Endothelial cell of umbilical vein (primary cell): ENCODE data around the gene NEK3.

ENCODE experiments used
- EZH2 ChIP-seq: IDR thresholded peaks from 2 replicates; pipeline ENCODE4 v1.6.1; 2012; ENCODE audit warnings: borderline replicate concordance, low read depth, mild to moderate bottlenecking, moderate library complexity, low read length, inconsistent platforms; ENCODE audit not compliant: severe bottlenecking
- FOS ChIP-seq: IDR thresholded peaks from 2 replicates; pipeline ENCODE4 v1.6.1; 2011; ENCODE audit warnings: mild to moderate bottlenecking, low read length, moderate library complexity, borderline replicate concordance; ENCODE audit not compliant: insufficient read depth
- MYC ChIP-seq: IDR thresholded peaks from one replicate; pipeline ENCODE4 v1.6.1; 2011; ENCODE audit warnings: mild to moderate bottlenecking, low read depth, low read length
- POLR2A ChIP-seq: IDR thresholded peaks from 2 replicates; pipeline ENCODE4 v1.6.1; 2012; ENCODE audit warnings: low read depth, mild to moderate bottlenecking, control low read depth, low read length
- TF ChIP-seq, protein P1 (sequence below), 2 donors: IDR thresholded peaks; 1 replicate in 1 of 2; 2 replicates in 1 of 2; pipeline ENCODE4 v1.5.1; 2011; ENCODE audit warnings: low read length in 2 of 2, mild to moderate bottlenecking in 2 of 2, moderate library complexity in 2 of 2, control low read depth in 1 of 2, inconsistent platforms in 1 of 2, low read depth in 1 of 2; ENCODE audit not compliant: insufficient read depth in 1 of 2; ENCODE audit errors: extremely low read depth in 1 of 2

- TF ChIP-seq POLR2A (no peak), EZH2 (no peak), MYC (no peak), FOS (no peak)
- TF ChIP-seq, protein P1, sequence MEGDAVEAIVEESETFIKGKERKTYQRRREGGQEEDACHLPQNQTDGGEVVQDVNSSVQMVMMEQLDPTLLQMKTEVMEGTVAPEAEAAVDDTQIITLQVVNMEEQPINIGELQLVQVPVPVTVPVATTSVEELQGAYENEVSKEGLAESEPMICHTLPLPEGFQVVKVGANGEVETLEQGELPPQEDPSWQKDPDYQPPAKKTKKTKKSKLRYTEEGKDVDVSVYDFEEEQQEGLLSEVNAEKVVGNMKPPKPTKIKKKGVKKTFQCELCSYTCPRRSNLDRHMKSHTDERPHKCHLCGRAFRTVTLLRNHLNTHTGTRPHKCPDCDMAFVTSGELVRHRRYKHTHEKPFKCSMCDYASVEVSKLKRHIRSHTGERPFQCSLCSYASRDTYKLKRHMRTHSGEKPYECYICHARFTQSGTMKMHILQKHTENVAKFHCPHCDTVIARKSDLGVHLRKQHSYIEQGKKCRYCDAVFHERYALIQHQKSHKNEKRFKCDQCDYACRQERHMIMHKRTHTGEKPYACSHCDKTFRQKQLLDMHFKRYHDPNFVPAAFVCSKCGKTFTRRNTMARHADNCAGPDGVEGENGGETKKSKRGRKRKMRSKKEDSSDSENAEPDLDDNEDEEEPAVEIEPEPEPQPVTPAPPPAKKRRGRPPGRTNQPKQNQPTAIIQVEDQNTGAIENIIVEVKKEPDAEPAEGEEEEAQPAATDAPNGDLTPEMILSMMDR (IDR thresholded peaks at IDR 0.05; ENCODE audit: extremely low read depth in 1 of 2, insufficient read depth in 1 of 2, low read depth in 1 of 2, low read length in 2 of 2) = no peak
These were observed 22.6 kb downstream of the NEK3 start for GRCh38 chr13:52136763-52137162.
